ENCODE measurements around the gene CFAP300.

The CFAP300 gene

DNA sequence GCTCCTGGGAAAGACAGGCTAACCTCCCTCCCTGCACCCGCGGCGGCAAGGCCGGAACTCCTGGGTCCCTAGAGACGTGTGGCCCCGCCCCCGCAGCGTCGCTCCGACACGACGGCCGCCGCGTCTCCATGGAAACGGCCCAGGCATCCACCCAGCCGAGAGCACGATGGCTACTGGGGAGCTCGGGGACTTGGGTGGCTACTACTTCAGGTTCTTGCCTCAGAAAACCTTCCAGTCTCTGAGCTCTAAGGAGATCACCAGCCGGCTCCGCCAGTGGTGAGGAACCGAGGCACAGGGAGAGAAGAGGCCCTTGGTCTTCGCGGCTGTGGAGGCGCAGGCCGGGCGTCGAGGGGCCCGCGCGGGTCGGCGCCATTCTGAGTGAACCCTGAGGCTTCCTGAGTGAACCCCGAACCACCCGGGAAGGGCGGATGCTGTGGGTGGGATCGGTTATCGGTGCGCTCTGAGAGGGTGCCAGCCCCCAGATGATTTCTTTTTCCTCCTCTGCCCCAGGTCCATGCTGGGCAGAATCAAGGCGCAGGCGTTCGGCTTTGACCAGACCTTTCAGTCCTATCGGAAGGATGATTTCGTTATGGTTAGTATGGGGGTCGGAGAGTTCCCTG is at the start of gene CFAP300:
TSS of gene CFAP300 (plus strand) at position 133 of the 620 bp plus-strand sequence. CDS start at position 167, 34 bp downstream.
- DNase-seq = peak; percentile 39

DNA sequence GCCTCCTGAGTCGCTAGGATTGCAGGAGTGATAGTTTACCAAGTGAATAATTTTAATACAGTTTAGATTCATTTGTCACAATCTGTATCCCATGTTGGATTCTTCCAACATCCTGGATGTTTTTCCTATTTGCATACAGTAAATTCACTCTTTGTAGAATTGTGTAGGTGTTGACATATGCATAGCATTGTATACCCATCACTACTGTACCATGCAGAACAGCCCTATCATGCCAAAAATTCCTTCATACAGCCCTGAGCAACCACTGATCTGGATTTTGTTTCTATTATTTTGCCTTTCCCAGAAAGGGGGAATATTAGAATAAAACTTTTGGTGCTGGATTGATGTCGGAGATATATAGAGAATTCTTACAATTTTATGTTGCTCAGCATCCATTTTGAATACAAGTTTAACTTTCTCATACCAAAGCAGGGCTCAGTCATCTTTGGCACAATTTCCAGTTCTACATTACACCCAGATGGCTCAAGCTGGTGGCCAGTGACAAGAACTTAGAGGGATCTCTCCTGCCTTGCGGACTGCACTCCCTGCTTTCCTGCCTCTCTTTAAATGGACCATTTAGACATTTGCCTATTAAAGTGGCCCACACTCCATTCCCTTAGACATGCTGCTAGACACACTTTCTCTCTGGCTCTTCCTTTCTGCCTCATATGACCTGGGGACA is 45.4 kb upstream of the CFAP300 start:
- no peak for DNase-seq

- DNase-seq = no peak
These were observed 43.0 kb upstream of the CFAP300 start for GRCh38 chr11:102004220-102004619.

DNA sequence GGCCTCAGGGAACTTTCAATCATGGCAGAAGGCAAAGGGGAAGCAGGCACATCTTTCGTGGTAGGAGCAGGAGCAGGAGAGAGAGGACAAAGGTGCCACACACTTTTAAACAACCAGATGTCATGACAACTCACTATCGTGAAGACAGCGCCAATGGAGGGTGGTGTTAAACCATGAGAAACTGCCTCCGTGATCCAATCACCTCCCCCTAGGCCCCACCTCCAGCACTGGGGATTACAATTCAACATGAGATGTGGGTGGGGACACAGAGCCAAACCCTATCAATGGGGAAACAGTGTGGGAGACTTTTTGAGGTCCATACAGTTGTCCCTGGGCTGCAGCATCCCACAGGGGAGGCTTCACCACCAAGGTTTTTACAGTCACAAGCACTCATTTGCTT is 41.9 kb upstream of the CFAP300 start:
- DNase-seq = no peak

DNA sequence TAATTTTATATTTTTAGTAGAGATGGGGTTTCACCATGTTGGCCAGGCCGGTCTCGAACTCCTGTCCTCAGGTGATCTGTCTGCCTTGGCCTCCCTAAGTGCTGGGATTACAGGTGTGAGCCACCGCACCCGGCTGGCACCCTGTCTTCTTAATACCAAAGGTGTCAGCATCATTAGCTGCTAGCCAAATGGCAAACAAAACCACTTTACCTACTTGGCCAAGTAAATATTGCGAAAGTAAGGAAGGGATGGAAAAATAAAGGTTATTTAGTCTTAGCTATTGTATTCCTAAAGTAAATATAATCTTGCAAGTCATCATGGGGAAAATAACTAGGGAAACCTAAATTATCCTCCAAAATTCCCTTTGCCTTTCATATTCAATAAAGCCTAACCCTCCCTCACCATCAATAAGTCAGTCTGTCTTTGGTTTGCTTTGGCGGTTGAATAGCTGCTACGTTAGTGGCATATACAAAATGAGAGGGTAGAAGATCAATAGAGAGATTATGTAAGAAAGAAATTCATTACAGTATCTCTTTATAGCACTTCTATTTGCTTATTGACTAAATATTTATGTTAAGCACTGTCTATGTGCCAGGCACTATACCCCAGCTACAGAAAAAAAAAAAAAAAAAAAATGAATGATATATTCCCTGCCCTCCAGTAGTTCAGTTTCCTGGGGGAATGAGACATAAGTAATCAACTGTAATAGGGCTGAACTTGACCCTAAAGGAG is 40.2 kb upstream of the CFAP300 start:
- no peak for DNase-seq

DNA sequence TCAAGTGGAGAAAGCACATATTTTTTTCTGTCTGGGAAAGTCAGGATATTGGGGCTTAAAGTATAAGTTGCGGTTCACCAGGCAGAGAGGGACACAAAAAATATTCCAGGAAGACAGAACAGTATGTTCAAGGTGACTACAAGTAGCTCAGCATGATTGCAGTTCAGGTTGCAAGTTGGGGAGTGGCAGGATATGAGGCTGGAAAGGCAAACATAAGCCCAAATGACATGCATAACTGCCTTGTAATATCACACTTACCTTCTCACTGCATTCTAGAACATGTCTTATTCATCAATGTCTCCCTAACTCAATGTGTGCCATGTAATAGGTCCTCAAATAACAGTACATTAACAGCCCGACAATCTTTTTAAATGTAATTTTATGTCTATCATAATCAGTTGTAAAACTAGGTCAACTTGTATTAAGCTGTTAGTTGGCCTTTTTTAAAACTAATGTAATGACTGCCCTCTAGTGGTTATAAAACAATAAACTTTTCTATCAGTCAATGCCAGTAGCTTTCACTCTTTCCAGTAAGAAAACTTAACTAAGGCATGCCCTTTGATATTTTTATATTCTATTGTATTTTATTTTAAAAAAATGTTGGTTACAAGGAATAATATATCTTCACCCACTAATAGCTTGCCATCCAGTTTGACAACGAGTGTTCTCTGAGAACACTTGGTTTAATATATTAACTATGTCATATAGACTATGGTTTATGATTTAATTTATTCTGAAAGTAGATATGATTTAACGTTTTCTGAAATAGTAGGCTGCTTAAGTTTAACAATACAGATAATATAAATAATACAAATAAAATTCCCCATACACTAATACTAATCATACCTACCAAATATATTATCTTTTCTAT is 39.4 kb upstream of the CFAP300 start:
- DNase-seq = no peak

GRCh38 chr11:102010776-102011494 is 36.3 kb upstream of the CFAP300 start:
- no peak for DNase-seq

- DNase-seq = no peak
These were observed 34.3 kb upstream of the CFAP300 start for GRCh38 chr11:102012946-102013345.

- no peak for DNase-seq
These were observed 32.5 kb upstream of the CFAP300 start for GRCh38 chr11:102014756-102015155.

GRCh38 chr11:102017026-102017425 is 30.2 kb upstream of the CFAP300 start:
- no peak for DNase-seq

GRCh38 chr11:102026217-102026616 is 21.0 kb upstream of the CFAP300 start:
- no peak for DNase-seq

DNA sequence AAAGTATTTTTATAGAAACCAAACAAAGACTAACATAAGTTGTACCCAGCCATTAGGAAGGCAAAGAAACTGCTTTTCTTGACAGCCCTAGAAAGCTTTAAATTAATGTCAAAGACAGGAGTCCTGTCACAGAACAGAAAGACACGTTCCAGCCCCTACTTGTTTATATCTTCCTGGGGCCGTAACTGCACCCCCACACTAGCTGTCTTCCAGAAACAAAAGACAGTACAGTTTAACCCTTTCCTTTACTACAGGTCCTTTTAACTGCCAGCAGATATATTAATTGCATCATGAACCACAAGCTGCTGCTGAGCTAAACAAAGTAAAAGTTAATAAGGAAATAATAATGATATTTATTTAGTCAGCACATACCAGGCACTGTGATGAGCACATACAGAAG is 20.3 kb upstream of the CFAP300 start:
- DNase-seq = no peak

GRCh38 chr11:102036757-102037156 is 10.5 kb upstream of the CFAP300 start:
- DNase-seq = no peak

GRCh38 chr11:102046841-102047240 is 396 bp upstream of the CFAP300 start:
- DNase-seq = no peak

DNA sequence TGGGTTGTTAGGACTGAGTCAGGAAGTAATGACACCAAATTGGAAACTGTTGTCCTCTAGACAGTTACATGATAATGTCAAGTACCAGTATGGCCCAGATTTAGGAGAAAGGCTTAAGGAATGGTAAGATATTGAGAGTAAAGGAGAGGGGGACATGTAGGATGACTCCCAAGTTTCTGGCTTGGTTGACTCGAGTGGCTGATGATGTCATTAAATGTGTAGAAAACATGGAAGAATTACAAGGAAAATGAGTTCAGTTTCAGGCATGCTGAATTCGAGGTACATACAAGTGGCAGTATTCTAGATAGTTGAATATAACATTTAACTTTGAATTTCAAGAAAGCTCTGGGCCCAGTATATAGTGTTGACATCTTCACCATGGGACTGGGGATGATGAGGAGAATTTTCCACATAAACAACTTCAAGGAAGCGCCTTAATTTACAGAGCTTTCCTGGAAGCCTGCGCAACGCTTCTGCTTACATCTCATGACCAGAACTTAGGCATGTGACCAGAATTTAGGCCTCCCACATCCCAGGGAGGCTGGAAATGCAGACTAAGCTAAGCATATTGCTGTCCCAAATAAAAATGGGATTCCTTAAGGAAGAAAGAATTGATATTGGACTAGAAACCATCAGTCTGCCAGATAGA is 3.8 kb downstream of the CFAP300 start:
- no peak for DNase-seq

- no peak for DNase-seq
These were observed 14.0 kb downstream of the CFAP300 start for GRCh38 chr11:102061276-102061675.

DNA sequence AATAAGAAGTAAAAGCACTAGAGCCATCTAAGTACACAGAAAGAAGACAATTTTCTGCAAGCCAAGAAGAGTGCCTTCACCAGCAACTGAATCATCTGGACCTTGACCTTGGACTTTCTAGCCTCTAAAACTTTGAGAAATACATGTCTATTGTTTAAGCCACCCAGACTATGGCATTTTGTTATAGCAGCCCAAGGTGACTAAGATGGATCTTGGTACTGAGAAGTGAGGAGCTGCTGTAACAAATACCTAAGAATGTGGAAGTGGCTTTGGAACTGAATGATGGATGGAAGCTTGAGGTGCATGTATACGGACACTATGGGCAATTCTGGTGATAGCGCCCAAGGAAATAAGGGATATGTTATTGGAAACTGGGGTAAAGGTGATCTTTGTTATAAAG is 14.9 kb downstream of the CFAP300 start:
- no peak for DNase-seq

- DNase-seq = no peak
These were observed 17.1 kb downstream of the CFAP300 start for GRCh38 chr11:102064316-102064715.

DNA sequence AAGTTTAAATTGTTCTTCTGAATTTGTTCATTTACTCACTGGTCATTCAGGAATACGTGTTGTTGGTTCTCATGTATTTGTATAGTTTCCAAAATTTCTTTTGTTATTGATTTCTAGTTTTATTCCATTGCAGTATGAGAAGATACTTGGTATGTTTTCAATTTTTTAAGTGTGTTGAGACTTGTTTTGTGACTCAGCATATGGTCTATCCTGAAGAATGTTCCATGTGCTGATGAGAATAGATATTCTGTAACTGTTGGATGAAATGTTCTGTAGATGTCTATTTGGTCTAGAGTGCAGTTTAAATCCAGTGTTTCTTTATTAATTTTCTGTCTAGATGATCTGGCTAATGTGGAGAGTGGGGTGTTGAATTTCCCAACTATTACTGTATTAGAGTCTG is 23.5 kb downstream of the CFAP300 start:
- DNase-seq = no peak

DNA sequence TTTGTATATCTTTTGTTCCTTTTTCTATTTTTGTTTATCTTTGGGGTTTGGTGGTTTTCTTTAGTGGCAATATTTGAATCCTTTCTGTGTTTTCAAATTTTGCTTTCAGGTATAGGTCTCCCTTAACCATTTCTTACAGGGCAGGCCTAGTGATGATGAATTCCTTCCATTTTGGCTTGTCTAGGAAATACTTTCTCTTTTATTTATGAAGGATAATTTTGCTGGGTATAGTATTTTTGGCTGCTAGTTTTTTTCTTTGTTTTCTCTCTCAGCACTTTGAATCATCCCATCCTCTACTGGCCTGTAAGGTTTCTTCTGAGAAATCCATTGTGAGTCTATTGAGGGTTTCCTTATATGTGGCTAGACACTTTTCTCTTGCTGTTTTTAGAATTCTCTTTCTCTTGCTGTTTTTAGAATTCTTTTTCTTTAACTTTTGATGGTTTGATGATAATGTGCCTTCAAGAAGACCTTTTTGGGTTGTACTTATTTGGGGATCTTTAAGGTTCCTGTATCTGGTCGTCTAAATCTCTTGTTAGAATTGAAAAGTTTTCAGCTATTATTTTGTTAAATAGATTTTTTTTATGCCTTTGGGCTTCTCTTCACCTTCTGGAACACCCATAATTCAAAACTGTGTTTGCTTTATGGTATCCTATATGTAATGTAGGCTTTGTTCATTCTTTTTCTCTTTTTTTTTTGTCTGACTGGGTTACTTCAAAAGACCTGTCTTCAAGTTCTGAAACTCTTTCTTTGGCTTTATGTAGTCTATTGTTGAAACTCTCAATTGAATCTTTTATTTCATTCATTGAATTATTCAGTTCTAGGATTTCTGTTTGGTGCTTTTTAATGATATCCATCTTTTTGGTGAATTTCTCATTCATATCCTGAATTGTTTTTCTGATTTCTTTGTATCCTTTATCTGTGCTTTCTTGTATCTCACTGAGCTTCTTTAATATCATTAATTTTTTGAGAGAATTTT is 24.5 kb downstream of the CFAP300 start:
- no peak for DNase-seq

DNA sequence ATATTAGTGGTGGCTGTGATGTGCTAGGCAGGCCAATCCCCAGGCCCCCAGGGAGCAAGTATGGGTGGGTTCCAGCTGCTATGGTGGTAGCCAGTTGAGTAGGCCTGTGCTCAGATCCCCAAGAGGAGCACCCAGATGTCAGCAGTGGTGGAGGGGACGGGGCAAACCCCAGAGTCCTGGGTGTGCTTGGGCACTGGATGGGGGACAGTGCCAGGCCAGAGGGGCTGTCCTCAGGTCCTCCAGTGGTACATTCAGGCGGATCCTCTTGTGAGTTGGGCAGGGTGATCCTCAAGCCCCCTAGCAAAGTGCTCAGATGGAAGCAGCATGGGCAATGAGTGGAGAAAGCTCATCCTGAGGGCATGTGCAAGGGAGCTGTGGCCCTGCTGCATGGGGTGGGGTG is 26.0 kb downstream of the CFAP300 start:
- no peak for DNase-seq

Measured in stimulated activated CD4-positive, alpha-beta T cell treated with anti-CD3 and anti-CD28 coated beads, Interleukin-4, amount 100 ng/mL, for 24 hours (primary cell).